ENCODE measurements around the gene TWF1. TPM values are rescaled to one million over a fixed set of nuclear protein-coding genes. Genes with fewer than 3 reads are reported as not detected.

TWF1 gene
- total and polyA plus RNA-seq, 2 donors (not counting 3 experiments of a cell fraction or from before 2014, with no cell fraction given) = 23.8 to 75.5 TPM

DNA sequence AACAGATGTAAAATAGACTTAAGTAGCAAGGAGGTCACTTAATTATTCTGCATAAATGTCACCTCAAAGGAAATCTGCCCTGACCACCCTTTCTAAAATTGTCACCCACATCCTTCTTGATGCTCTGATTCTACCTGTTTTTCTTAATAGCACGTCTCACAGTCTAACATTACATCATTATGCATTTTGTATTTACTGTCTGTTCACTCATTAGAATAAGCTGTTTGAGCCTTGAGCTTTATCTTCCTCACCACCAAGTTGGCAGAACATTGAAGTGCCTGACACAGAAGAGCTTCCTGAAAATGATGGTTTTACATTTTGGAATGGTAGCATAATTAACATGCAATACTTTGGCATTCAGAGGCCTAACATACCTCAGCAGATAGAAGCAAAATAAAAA lies 21.0 kb upstream of the TWF1 start:
- Histone ChIP-seq H3K36me3 (ENCODE audit: control insufficient read depth in 2 of 2, extremely low read depth in 1 of 2, insufficient read depth in 2 of 2, low read length in 2 of 2) (no peaks in the 10 kb centered on the region), H3K27me3 (ENCODE audit: control insufficient read depth in 2 of 2, insufficient read depth in 2 of 2, low read length in 2 of 2) (peaks cover 4 to 7% of the 10 kb centered on the region in 2 experiments), H3K9ac (replicated peaks; ENCODE audit: extremely low read depth, insufficient read depth, low read length) (no peak overlapping the region), H3K79me2 (ENCODE audit: control insufficient read depth, insufficient read depth, low read length) (no peaks in the 10 kb centered on the region), H2AFZ (ENCODE audit: low read depth, low read length) (no peak overlapping the region), H3K9me3 (replicated peaks; ENCODE audit: control insufficient read depth, insufficient read depth, low read length) (no peaks in the 10 kb centered on the region), H3K4me3 (replicated peaks in 1 of 3; ENCODE audit: insufficient read depth in 1 of 3, low read depth in 1 of 3, low read length in 3 of 3) (no peak overlapping the region), H3K27ac (ENCODE audit: insufficient read depth, low read depth, low read length) (no peak overlapping the region), H3K9me1 (replicated peaks; ENCODE audit: control insufficient read depth, extremely low read depth, insufficient read depth, low read length) (no peaks in the 10 kb centered on the region), H3K4me1 (ENCODE audit: control insufficient read depth, extremely low read depth, insufficient read depth, low read length) (no peaks in the 10 kb centered on the region), H3K4me2 (ENCODE audit: insufficient read depth, low read length) (no peak overlapping the region), H4K20me1 (replicated peaks; ENCODE audit: control insufficient read depth, extremely low read depth, insufficient read depth, low read length) (no peaks in the 10 kb centered on the region)
- TF ChIP-seq, protein P1, sequence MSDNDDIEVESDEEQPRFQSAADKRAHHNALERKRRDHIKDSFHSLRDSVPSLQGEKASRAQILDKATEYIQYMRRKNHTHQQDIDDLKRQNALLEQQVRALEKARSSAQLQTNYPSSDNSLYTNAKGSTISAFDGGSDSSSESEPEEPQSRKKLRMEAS (IDR thresholded peaks at IDR 0.05; ENCODE audit: insufficient read depth, insufficient read length) = no peak
- TF ChIP-seq FOS (IDR thresholded peaks at IDR 0.05; ENCODE audit: borderline replicate concordance, insufficient read depth, low read length) (no peak), GATA2 (IDR thresholded peaks at IDR 0.05; ENCODE audit: insufficient read depth, insufficient read length, low read depth, low read length) (no peak), POLR2A (IDR thresholded peaks at IDR 0.05; ENCODE audit: low read depth, low read length) (no peak)
- dilution Hi-C loops (cut with MboI; ENCODE audit: extremely low pct_ligation_motif_present, low sequenced_read_pairs) = no loop called here
- intact Hi-C loops (cut with micrococcal nuclease) = no loop called here
- no TSS peak for BruUV-seq (replicated peaks)
- POLR2A ChIA-PET = no interaction called here
- no peak for DNase-seq (ENCODE audit: low read depth, low spot score)
- CTCF ChIA-PET = interaction anchor here (2.1 kb wide), 1 partner anchor 10 kb away, joined by 8 read pairs; no protein-coding TSS in a partner anchor
- FAIRE-seq = no peak

DNA sequence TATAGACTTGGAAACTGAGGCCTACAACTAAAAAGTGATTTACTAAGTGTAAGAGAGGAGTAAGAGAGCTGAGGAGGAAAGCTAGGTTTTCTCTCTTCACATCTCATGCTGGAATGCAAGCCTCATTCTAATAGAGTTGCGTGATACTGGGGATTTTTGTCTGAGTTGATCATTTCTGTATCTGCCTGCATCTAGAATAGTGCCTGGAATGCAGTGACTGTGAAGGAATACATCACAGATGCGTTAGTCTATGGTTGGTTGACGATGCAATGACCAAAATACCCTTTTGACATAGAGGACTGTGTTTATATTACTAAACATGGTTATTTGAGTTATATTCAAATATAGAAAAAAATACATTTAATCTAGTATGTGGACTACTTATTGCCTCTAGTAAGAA lies 20.6 kb upstream of the TWF1 start:
- Histone ChIP-seq H3K4me2 (ENCODE audit: insufficient read depth, low read length) (no peak overlapping the region), H3K4me3 (replicated peaks in 1 of 3; ENCODE audit: insufficient read depth in 1 of 3, low read depth in 1 of 3, low read length in 3 of 3) (no peak overlapping the region), H3K9me3 (replicated peaks; ENCODE audit: control insufficient read depth, insufficient read depth, low read length) (no peaks in the 10 kb centered on the region), H3K36me3 (ENCODE audit: control insufficient read depth in 2 of 2, extremely low read depth in 1 of 2, insufficient read depth in 2 of 2, low read length in 2 of 2) (no peaks in the 10 kb centered on the region), H3K9ac (replicated peaks; ENCODE audit: extremely low read depth, insufficient read depth, low read length) (no peak overlapping the region), H3K4me1 (ENCODE audit: control insufficient read depth, extremely low read depth, insufficient read depth, low read length) (no peaks in the 10 kb centered on the region), H3K27ac (ENCODE audit: insufficient read depth, low read depth, low read length) (no peak overlapping the region), H4K20me1 (replicated peaks; ENCODE audit: control insufficient read depth, extremely low read depth, insufficient read depth, low read length) (no peaks in the 10 kb centered on the region), H3K79me2 (ENCODE audit: control insufficient read depth, insufficient read depth, low read length) (no peaks in the 10 kb centered on the region), H3K9me1 (replicated peaks; ENCODE audit: control insufficient read depth, extremely low read depth, insufficient read depth, low read length) (no peaks in the 10 kb centered on the region), H2AFZ (ENCODE audit: low read depth, low read length) (no peak overlapping the region), H3K27me3 (ENCODE audit: control insufficient read depth in 2 of 2, insufficient read depth in 2 of 2, low read length in 2 of 2) (peaks cover 4 to 7% of the 10 kb centered on the region in 2 experiments)
- dilution Hi-C loops (cut with MboI; ENCODE audit: extremely low pct_ligation_motif_present, low sequenced_read_pairs) = no loop called here
- intact Hi-C loops (cut with micrococcal nuclease) = no loop called here
- FAIRE-seq = no peak
- no peak for DNase-seq (ENCODE audit: low read depth, low spot score)
- no peak for TF ChIP-seq JUN (IDR thresholded peaks at IDR 0.05; ENCODE audit: borderline replicate concordance, insufficient read depth, insufficient read length, low read depth)
- TF ChIP-seq POLR2AphosphoS5 (IDR thresholded peaks at IDR 0.05; ENCODE audit: insufficient read depth, low read depth, low read length) = no peak
- TF ChIP-seq EZH2 (IDR thresholded peaks at IDR 0.05; ENCODE audit: borderline replicate concordance, low read depth, low read length, severe bottlenecking) = no peak
- no peak for TF ChIP-seq POLR2A (IDR thresholded peaks at IDR 0.05; ENCODE audit: low read depth, low read length)
- TF ChIP-seq, protein P1 (IDR thresholded peaks at IDR 0.05; ENCODE audit: insufficient read depth, insufficient read length) = no peak
- no peak for TF ChIP-seq MYC (IDR thresholded peaks at IDR 0.05; ENCODE audit: low read depth, low read length)
- TF ChIP-seq, protein P2, sequence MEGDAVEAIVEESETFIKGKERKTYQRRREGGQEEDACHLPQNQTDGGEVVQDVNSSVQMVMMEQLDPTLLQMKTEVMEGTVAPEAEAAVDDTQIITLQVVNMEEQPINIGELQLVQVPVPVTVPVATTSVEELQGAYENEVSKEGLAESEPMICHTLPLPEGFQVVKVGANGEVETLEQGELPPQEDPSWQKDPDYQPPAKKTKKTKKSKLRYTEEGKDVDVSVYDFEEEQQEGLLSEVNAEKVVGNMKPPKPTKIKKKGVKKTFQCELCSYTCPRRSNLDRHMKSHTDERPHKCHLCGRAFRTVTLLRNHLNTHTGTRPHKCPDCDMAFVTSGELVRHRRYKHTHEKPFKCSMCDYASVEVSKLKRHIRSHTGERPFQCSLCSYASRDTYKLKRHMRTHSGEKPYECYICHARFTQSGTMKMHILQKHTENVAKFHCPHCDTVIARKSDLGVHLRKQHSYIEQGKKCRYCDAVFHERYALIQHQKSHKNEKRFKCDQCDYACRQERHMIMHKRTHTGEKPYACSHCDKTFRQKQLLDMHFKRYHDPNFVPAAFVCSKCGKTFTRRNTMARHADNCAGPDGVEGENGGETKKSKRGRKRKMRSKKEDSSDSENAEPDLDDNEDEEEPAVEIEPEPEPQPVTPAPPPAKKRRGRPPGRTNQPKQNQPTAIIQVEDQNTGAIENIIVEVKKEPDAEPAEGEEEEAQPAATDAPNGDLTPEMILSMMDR (IDR thresholded peaks at IDR 0.05; ENCODE audit: extremely low read depth in 1 of 2, insufficient read depth in 1 of 2, low read depth in 1 of 2, low read length in 2 of 2) = no peak
- no peak for TF ChIP-seq FOS (IDR thresholded peaks at IDR 0.05; ENCODE audit: borderline replicate concordance, insufficient read depth, low read length)
- no peak for TF ChIP-seq GATA2 (IDR thresholded peaks at IDR 0.05; ENCODE audit: insufficient read depth, insufficient read length, low read depth, low read length)
- CTCF ChIA-PET = interaction anchor here (2.1 kb wide), 1 partner anchor 9 kb away, joined by 8 read pairs; no protein-coding TSS in a partner anchor
- POLR2A ChIA-PET = no interaction called here
- no TSS peak for BruUV-seq (replicated peaks)

Data from endothelial cell of umbilical vein (primary cell).